ENCODE results near the gene NUBP2.

NUBP2 gene

GRCh38 chr16:1784977-1785845 is 2.5 kb downstream of the NUBP2 start:
- H3K9me3 ChIP-seq (ENCODE audit: control insufficient read depth in 5 of 5, low read length in 5 of 5) = no peaks in the 10 kb centered on the region
- peaks cover 0 to 40% (median 31%) of the 10 kb centered on the region in 5 donors for H3K4me1 ChIP-seq (ENCODE audit: control insufficient read depth in 5 of 5, insufficient read depth in 5 of 5, low read length in 5 of 5)
- no peak overlapping the region for H3K27ac ChIP-seq (ENCODE audit: low read depth, low read length)
- no peak overlapping the region for H3K4me3 ChIP-seq (ENCODE audit: low read depth in 1 of 5, low read length in 5 of 5)
- H3K27me3 ChIP-seq (ENCODE audit: control insufficient read depth in 5 of 5, insufficient read depth in 4 of 5, low read length in 5 of 5) = no peaks in the 10 kb centered on the region
- H3K36me3 ChIP-seq (ENCODE audit: control insufficient read depth in 5 of 5, insufficient read depth in 5 of 5, low read length in 5 of 5) = peaks cover 0 to 54% (median 40%) of the 10 kb centered on the region in 5 donors
- peak overlapping the region in 1 of 5 donors; percentile 1 for H3K9ac ChIP-seq (ENCODE audit: low read length in 5 of 5)

GRCh38 chr16:1785846-1786170 is 3.0 kb downstream of the NUBP2 start:
- H3K9me3 ChIP-seq (ENCODE audit: control insufficient read depth in 5 of 5, low read length in 5 of 5) = no peaks in the 10 kb centered on the region
- peaks cover 0 to 58% (median 40%) of the 10 kb centered on the region in 5 donors for H3K36me3 ChIP-seq (ENCODE audit: control insufficient read depth in 5 of 5, insufficient read depth in 5 of 5, low read length in 5 of 5)
- no peak overlapping the region for H3K27ac ChIP-seq (ENCODE audit: low read depth, low read length)
- H3K4me1 ChIP-seq (ENCODE audit: control insufficient read depth in 5 of 5, insufficient read depth in 5 of 5, low read length in 5 of 5) = peaks cover 0 to 34% (median 28%) of the 10 kb centered on the region in 5 donors
- H3K27me3 ChIP-seq (ENCODE audit: control insufficient read depth in 5 of 5, insufficient read depth in 4 of 5, low read length in 5 of 5) = no peaks in the 10 kb centered on the region
- peak overlapping the region in 1 of 5 donors; percentile 1 for H3K9ac ChIP-seq (ENCODE audit: low read length in 5 of 5)
- no peak overlapping the region for H3K4me3 ChIP-seq (ENCODE audit: low read depth in 1 of 5, low read length in 5 of 5)

DNA sequence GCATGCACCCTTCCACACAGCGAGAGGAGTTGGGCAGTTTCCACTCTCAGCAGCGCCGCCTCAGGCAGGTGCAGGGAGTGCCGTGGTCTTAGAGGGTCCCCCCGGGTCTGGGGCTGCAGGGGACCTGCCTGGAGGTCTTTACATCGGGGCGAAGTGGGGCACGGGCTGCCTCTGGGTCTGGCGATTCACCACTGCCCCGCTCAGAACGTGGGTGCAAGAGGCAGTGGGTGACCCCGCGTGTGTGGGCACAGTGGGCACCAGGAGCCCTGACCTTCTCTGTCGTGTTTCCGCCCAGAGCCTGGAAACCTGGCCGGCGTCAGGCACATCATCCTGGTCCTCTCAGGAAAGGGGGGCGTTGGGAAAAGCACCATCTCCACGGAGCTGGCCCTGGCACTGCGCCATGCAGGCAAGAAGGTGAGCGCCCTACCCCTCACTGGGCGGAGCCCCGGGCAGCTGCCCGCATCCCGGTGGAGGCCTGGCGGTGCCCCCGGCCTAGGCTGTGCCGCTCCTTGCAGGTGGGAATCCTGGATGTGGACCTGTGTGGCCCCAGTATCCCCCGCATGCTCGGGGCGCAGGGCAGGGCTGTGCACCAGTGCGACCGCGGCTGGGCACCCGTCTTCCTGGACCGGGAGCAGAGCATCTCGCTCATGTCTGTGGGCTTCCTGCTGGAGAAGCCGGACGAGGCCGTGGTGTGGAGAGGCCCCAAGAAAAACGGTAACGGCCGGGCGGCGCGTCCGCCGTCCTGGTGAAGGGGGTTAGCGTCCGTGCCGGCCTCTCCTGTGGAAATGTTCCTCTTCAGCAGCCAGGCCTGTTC is 3.7 kb downstream of the NUBP2 start:
- Histone ChIP-seq H3K4me3 (ENCODE audit: low read depth in 1 of 5, low read length in 5 of 5) (no peak overlapping the region), H3K27me3 (ENCODE audit: control insufficient read depth in 5 of 5, insufficient read depth in 4 of 5, low read length in 5 of 5) (no peaks in the 10 kb centered on the region), H3K9ac (ENCODE audit: low read length in 5 of 5) (no peak overlapping the region), H3K27ac (ENCODE audit: low read depth, low read length) (no peak overlapping the region), H3K36me3 (ENCODE audit: control insufficient read depth in 5 of 5, insufficient read depth in 5 of 5, low read length in 5 of 5) (peaks cover 0 to 60% (median 39%) of the 10 kb centered on the region in 5 donors), H3K9me3 (ENCODE audit: control insufficient read depth in 5 of 5, low read length in 5 of 5) (no peaks in the 10 kb centered on the region), H3K4me1 (ENCODE audit: control insufficient read depth in 5 of 5, insufficient read depth in 5 of 5, low read length in 5 of 5) (peaks cover 0 to 27% (median 22%) of the 10 kb centered on the region in 5 donors)

GRCh38 chr16:1787056-1787321 is 4.2 kb downstream of the NUBP2 start:
- Histone ChIP-seq H3K36me3 (ENCODE audit: control insufficient read depth in 5 of 5, insufficient read depth in 5 of 5, low read length in 5 of 5) (peaks cover 0 to 66% (median 43%) of the 10 kb centered on the region in 5 donors), H3K27ac (ENCODE audit: low read depth, low read length) (no peak overlapping the region), H3K4me3 (ENCODE audit: low read depth in 1 of 5, low read length in 5 of 5) (no peak overlapping the region), H3K27me3 (ENCODE audit: control insufficient read depth in 5 of 5, insufficient read depth in 4 of 5, low read length in 5 of 5) (no peaks in the 10 kb centered on the region), H3K9ac (ENCODE audit: low read length in 5 of 5) (no peak overlapping the region), H3K4me1 (ENCODE audit: control insufficient read depth in 5 of 5, insufficient read depth in 5 of 5, low read length in 5 of 5) (peaks cover 0 to 22% (median 16%) of the 10 kb centered on the region in 5 donors), H3K9me3 (ENCODE audit: control insufficient read depth in 5 of 5, low read length in 5 of 5) (no peaks in the 10 kb centered on the region)

- Histone ChIP-seq H3K9ac (ENCODE audit: low read length in 5 of 5) (no peak overlapping the region), H3K4me3 (ENCODE audit: low read depth in 1 of 5, low read length in 5 of 5) (no peak overlapping the region), H3K9me3 (ENCODE audit: control insufficient read depth in 5 of 5, low read length in 5 of 5) (no peaks in the 10 kb centered on the region), H3K36me3 (ENCODE audit: control insufficient read depth in 5 of 5, insufficient read depth in 5 of 5, low read length in 5 of 5) (peaks cover 0 to 66% (median 43%) of the 10 kb centered on the region in 5 donors), H3K27ac (ENCODE audit: low read depth, low read length) (no peak overlapping the region), H3K27me3 (ENCODE audit: control insufficient read depth in 5 of 5, insufficient read depth in 4 of 5, low read length in 5 of 5) (no peaks in the 10 kb centered on the region), H3K4me1 (ENCODE audit: control insufficient read depth in 5 of 5, insufficient read depth in 5 of 5, low read length in 5 of 5) (peaks cover 0 to 22% (median 16%) of the 10 kb centered on the region in 5 donors)
These were observed 4.7 kb downstream of the NUBP2 start for GRCh38 chr16:1787322-1788094.

GRCh38 chr16:1788095-1788707 is 5.4 kb downstream of the NUBP2 start:
- Histone ChIP-seq H3K4me3 (ENCODE audit: low read depth in 1 of 5, low read length in 5 of 5) (no peak overlapping the region), H3K4me1 (ENCODE audit: control insufficient read depth in 5 of 5, insufficient read depth in 5 of 5, low read length in 5 of 5) (peaks cover 0 to 20% (median 15%) of the 10 kb centered on the region in 5 donors), H3K9ac (ENCODE audit: low read length in 5 of 5) (no peak overlapping the region), H3K36me3 (ENCODE audit: control insufficient read depth in 5 of 5, insufficient read depth in 5 of 5, low read length in 5 of 5) (peaks cover 0 to 66% (median 43%) of the 10 kb centered on the region in 5 donors), H3K27ac (ENCODE audit: low read depth, low read length) (no peak overlapping the region), H3K27me3 (ENCODE audit: control insufficient read depth in 5 of 5, insufficient read depth in 4 of 5, low read length in 5 of 5) (no peaks in the 10 kb centered on the region), H3K9me3 (ENCODE audit: control insufficient read depth in 5 of 5, low read length in 5 of 5) (no peaks in the 10 kb centered on the region)

GRCh38 chr16:1788708-1789100 is 5.9 kb downstream of the NUBP2 start:
- peaks cover 0 to 16% (median 10%) of the 10 kb centered on the region in 5 donors for H3K4me1 ChIP-seq (ENCODE audit: control insufficient read depth in 5 of 5, insufficient read depth in 5 of 5, low read length in 5 of 5)
- no peaks in the 10 kb centered on the region for H3K27me3 ChIP-seq (ENCODE audit: control insufficient read depth in 5 of 5, insufficient read depth in 4 of 5, low read length in 5 of 5)
- no peak overlapping the region for H3K4me3 ChIP-seq (ENCODE audit: low read depth in 1 of 5, low read length in 5 of 5)
- H3K9me3 ChIP-seq (ENCODE audit: control insufficient read depth in 5 of 5, low read length in 5 of 5) = no peaks in the 10 kb centered on the region
- no peak overlapping the region for H3K9ac ChIP-seq (ENCODE audit: low read length in 5 of 5)
- H3K36me3 ChIP-seq (ENCODE audit: control insufficient read depth in 5 of 5, insufficient read depth in 5 of 5, low read length in 5 of 5) = peaks cover 0 to 66% (median 43%) of the 10 kb centered on the region in 5 donors
- no peak overlapping the region for H3K27ac ChIP-seq (ENCODE audit: low read depth, low read length)

- no peak overlapping the region for H3K4me3 ChIP-seq (ENCODE audit: low read depth in 1 of 5, low read length in 5 of 5)
- peaks cover 0 to 9% (median 5%) of the 10 kb centered on the region in 5 donors for H3K4me1 ChIP-seq (ENCODE audit: control insufficient read depth in 5 of 5, insufficient read depth in 5 of 5, low read length in 5 of 5)
- H3K9me3 ChIP-seq (ENCODE audit: control insufficient read depth in 5 of 5, low read length in 5 of 5) = no peaks in the 10 kb centered on the region
- no peak overlapping the region for H3K27ac ChIP-seq (ENCODE audit: low read depth, low read length)
- no peaks in the 10 kb centered on the region for H3K27me3 ChIP-seq (ENCODE audit: control insufficient read depth in 5 of 5, insufficient read depth in 4 of 5, low read length in 5 of 5)
- peaks cover 0 to 66% (median 43%) of the 10 kb centered on the region in 5 donors for H3K36me3 ChIP-seq (ENCODE audit: control insufficient read depth in 5 of 5, insufficient read depth in 5 of 5, low read length in 5 of 5)
- no peak overlapping the region for H3K9ac ChIP-seq (ENCODE audit: low read length in 5 of 5)
These were observed 6.9 kb downstream of the NUBP2 start for GRCh38 chr16:1789643-1790045.

DNA sequence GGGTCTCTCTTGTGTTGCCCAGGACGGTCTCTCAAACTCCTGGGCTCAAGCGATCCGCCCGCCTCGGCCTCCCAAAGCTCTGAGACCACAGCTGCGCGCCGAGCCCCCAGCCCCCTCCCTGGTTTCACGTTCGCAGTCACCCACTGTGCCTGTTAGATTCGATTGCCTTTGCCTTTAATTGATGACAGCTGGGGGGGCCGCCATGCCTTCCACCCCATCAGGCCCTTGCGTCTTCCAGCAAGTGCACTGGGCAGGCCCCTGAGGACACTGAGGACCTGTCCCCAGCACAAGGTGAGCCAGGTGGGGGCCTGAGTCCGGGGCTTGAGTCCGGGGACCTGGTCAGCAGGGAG is 7.5 kb downstream of the NUBP2 start:
- no peaks in the 10 kb centered on the region for H3K9me3 ChIP-seq (ENCODE audit: control insufficient read depth in 5 of 5, low read length in 5 of 5)
- H3K9ac ChIP-seq (ENCODE audit: low read length in 5 of 5) = no peak overlapping the region
- no peaks in the 10 kb centered on the region for H3K27me3 ChIP-seq (ENCODE audit: control insufficient read depth in 5 of 5, insufficient read depth in 4 of 5, low read length in 5 of 5)
- no peak overlapping the region for H3K4me3 ChIP-seq (ENCODE audit: low read depth in 1 of 5, low read length in 5 of 5)
- no peak overlapping the region for H3K27ac ChIP-seq (ENCODE audit: low read depth, low read length)
- peaks cover 0 to 63% (median 43%) of the 10 kb centered on the region in 5 donors for H3K36me3 ChIP-seq (ENCODE audit: control insufficient read depth in 5 of 5, insufficient read depth in 5 of 5, low read length in 5 of 5)
- peaks cover 0 to 5% (median 1%) of the 10 kb centered on the region in 5 donors for H3K4me1 ChIP-seq (ENCODE audit: control insufficient read depth in 5 of 5, insufficient read depth in 5 of 5, low read length in 5 of 5)

Measured in subcutaneous abdominal adipose tissue (tissue), 5 donors.